Left lung (tissue), 10 donors: ENCODE measurements around the gene TRIM59. TPM values are rescaled to one million over a fixed set of nuclear protein-coding genes. Genes with fewer than 3 reads are reported as not detected.

Experiments used
- ATAC-seq: fragments of 200-7000 bp; cut with Tn5 transposase; one replicate; pipeline ENCODE4 v1.9.1; 2020; ENCODE audit warnings: moderate library complexity
- DNase-seq, 4 donors: peaks; one replicate each; pipeline ENCODE4 v3.0.0-alpha.2; 2013 to 2020
- H3K27ac ChIP-seq, 2 donors: fragments of 200-600 bp; sonication (generic) in 1 of 2; one replicate each; pipeline versions ENCODE4 v1.5.0 to v1.8.0; 2020 to 2021
- H3K27me3 ChIP-seq, 2 donors: fragments of 200-600 bp; sonication (generic) in 1 of 2; one replicate each; pipeline versions ENCODE4 v1.5.0 to v1.8.0; 2020 to 2021
- H3K36me3 ChIP-seq, 2 donors: fragments of 200-600 bp; sonication (generic) in 1 of 2; one replicate each; pipeline versions ENCODE4 v1.5.0 to v1.8.0; 2020 to 2021
- H3K4me1 ChIP-seq, 2 donors: fragments of 200-600 bp; one replicate each; pipeline ENCODE4 v1.8.0; 2021
- H3K4me3 ChIP-seq, 2 donors: fragments of 200-600 bp; sonication (generic) in 1 of 2; one replicate each; pipeline versions ENCODE4 v1.5.0 to v1.8.0; 2020 to 2021; ENCODE audit warnings: mild to moderate bottlenecking in 1 of 2
- H3K9me3 ChIP-seq, 2 donors: fragments of 200-600 bp; sonication (generic) in 1 of 2; one replicate each; pipeline versions ENCODE4 v1.5.0 to v1.8.0; 2020 to 2021
- CTCF ChIP-seq, 2 donors: fragments of 200-600 bp; sonication (generic) in 1 of 2; IDR thresholded peaks; one replicate each; pipeline versions ENCODE4 v1.5.0 to v1.8.0; 2021; ENCODE audit warnings: antibody characterized with exemption in 2 of 2
- intact Hi-C, 2 donors: fragments of 100-400 bp; cut with DNase I; formaldehyde crosslinking; loops; one replicate each; pipeline versions ENCODE4 v1.11.2 to v1.14.2; 2022
- polyA plus RNA-seq, 6 donors: library from polyadenylated mRNA; unstranded; fragments of 120-200 nt; gene quantifications; one replicate each; pipeline ENCODE4 v1.2.1, GENCODE V29; 2013; ENCODE audit not compliant: insufficient read length in 6 of 6
- total RNA-seq, 2 donors: library from RNA; stranded (reverse); fragmentation: NEBNext Ultra II Directional; extraction: Animal tissue kit (Norgen Biotek cat#: 25700); gene quantifications; one replicate each; pipeline ENCODE4 v1.2.1, GENCODE V29; 2021
- donor health status: DM: no; HTN: yes; CAD: no.
- donor health status: DM: no; HTN: no; CAD: no.

Gene TRIM59
- total and polyA plus RNA-seq, 8 donors, result 4.3 to 29.3 (median 20.6) TPM

GRCh38 chr3:160403028-160403545 lies 46.5 kb downstream of the TRIM59 start:
- no peak for DNase-seq
- ATAC-seq, result no peak
- H3K9me3 ChIP-seq, result no peaks in the 10 kb centered on the region
- no peaks in the 10 kb centered on the region for H3K27me3 ChIP-seq
- H3K4me3 ChIP-seq, result peak overlapping the region; percentile 12 to 81
- H3K4me1 ChIP-seq, result peaks cover 0 to 52% of the 10 kb centered on the region in 2 donors
- peak overlapping the region; percentile 35 to 91 for H3K27ac ChIP-seq
- intact Hi-C loops, result no loop called here
- no peak for TF ChIP-seq CTCF (IDR thresholded peaks at IDR 0.05)
- peaks cover 0 to 13% of the 10 kb centered on the region in 2 donors for H3K36me3 ChIP-seq

- peak overlapping the region; percentile 35 to 91 for H3K27ac ChIP-seq
- peak overlapping the region; percentile 72 to 81 for H3K4me3 ChIP-seq
- ATAC-seq, result no peak
- no peak for TF ChIP-seq CTCF (IDR thresholded peaks at IDR 0.05)
- no peaks in the 10 kb centered on the region for H3K27me3 ChIP-seq
- H3K4me1 ChIP-seq, result peaks cover 0 to 57% of the 10 kb centered on the region in 2 donors
- H3K9me3 ChIP-seq, result no peaks in the 10 kb centered on the region
- peaks cover 0 to 10% of the 10 kb centered on the region in 2 donors for H3K36me3 ChIP-seq
- intact Hi-C loops, result no loop called here
- DNase-seq, result no peak
Measured at GRCh38 chr3:160402221-160403027, 47.2 kb downstream of the TRIM59 start.

- peak in 2 of 4 donors; percentile 48 to 74 for DNase-seq
Measured at GRCh38 chr3:160401291-160402095, 48.1 kb downstream of the TRIM59 start.

GRCh38 chr3:160400702-160401150 lies 48.9 kb downstream of the TRIM59 start:
- Histone ChIP-seq H3K4me1 (peaks cover 0 to 57% of the 10 kb centered on the region in 2 donors), H3K27me3 (no peaks in the 10 kb centered on the region), H3K27ac (peak overlapping the region; percentile 91 to 93), H3K36me3 (no peaks in the 10 kb centered on the region), H3K4me3 (peak overlapping the region; percentile 72 to 81), H3K9me3 (no peaks in the 10 kb centered on the region)
- DNase-seq (peak in 2 of 4 donors; percentile 45 to 90), ATAC-seq (peak; percentile 1)
- intact Hi-C loops, result no loop called here
- no peak for TF ChIP-seq CTCF (IDR thresholded peaks at IDR 0.05)

More at GRCh38 chr3:160401291-160402095, 48.1 kb downstream of the TRIM59 start:
- Histone ChIP-seq H3K4me1 (peaks cover 0 to 57% of the 10 kb centered on the region in 2 donors), H3K36me3 (peaks cover 0 to under 1% of the 10 kb centered on the region in 2 donors), H3K9me3 (no peaks in the 10 kb centered on the region), H3K27ac (peak overlapping the region; percentile 91 to 93), H3K27me3 (no peaks in the 10 kb centered on the region), H3K4me3 (peak overlapping the region; percentile 72 to 81)
- no peak for TF ChIP-seq CTCF (IDR thresholded peaks at IDR 0.05)
- peak; percentile 18 for ATAC-seq
- intact Hi-C loops, result no loop called here
